ENCODE measurements around the gene FGFRL1.

Gene FGFRL1

DNA sequence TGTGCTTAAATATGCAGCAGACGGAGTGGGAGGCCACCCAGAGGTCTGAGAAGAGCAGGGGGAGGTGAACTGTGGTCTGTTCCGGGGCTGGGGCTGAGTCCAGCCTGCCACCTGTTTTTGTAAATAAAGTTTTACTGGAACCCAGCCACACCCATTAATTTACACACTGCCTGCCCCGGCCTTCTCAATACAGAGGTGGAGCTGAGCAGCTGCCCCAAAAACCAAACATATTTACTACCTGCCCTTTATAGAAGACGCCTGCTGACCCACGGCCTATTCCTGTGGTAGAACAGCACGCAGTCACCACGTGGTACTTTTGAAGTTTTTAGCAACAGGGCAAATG lies 45.9 kb downstream of the FGFRL1 start:
- peaks cover 70% of the 10 kb centered on the region for H4K20me1 ChIP-seq
- peaks cover 61% of the 10 kb centered on the region for H3K4me1 ChIP-seq
- H3K27me3 ChIP-seq, result peaks cover 96% of the 10 kb centered on the region
- no peaks in the 10 kb centered on the region for H3K36me3 ChIP-seq
- no peak overlapping the region for H3K4me2 ChIP-seq
- no peak overlapping the region for H3K4me3 ChIP-seq
- H3K9ac ChIP-seq, result no peak overlapping the region
- H3K9me3 ChIP-seq, result peaks cover 6% of the 10 kb centered on the region
- no peak for TF ChIP-seq Cebpa-rat (IDR thresholded peaks at IDR 0.05)
- H3K27ac ChIP-seq, result no peak overlapping the region

DNA sequence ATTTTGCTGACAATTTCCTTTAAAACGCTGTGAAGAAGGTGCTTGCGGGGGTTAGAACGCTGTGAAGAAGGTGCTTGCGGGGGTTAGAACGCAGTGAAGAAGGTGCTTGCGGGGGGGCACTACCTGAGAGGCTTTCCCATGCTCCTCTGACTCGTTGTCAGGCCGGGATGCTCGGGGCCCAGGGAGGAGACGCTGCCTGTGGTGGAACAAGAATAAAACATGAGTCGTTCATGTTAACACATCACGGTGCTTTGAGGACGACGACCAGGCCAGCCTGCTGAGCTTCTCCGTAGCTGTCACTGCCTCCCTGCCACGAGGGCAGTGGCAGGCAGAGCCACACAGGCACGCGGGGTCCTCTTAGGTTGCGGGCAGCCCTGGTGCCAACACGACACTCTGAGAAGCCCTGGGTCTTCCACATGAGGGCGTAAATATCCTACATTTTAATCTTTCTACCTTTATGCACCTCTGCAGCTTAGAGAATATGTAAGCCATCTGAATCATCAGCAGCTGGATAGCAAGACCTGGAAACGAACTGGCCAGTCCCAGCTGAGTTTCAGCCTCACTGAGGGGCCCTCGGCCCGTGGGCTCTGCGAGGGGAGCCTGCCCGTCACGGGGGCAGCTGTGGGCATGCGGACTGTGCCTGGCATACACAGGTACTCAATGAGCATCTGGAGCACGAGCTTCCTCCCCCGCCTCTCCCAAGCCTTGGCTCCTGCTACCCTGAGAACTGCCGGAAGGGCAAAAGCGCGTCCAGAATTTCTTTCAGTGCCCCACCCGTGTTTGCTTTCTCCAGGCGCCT lies 47.0 kb downstream of the FGFRL1 start:
- Histone ChIP-seq H3K27ac (no peak overlapping the region), H3K36me3 (no peaks in the 10 kb centered on the region), H3K27me3 (peaks cover 96% of the 10 kb centered on the region), H3K9ac (no peak overlapping the region), H3K4me3 (no peak overlapping the region), H3K4me1 (peaks cover 57% of the 10 kb centered on the region), H4K20me1 (peaks cover 61% of the 10 kb centered on the region), H3K4me2 (peak overlapping the region; percentile 46; the same call in 1 of the 2 replicates), H3K9me3 (no peaks in the 10 kb centered on the region)
- TF ChIP-seq Cebpa-rat (IDR thresholded peaks at IDR 0.05), result no peak

DNA sequence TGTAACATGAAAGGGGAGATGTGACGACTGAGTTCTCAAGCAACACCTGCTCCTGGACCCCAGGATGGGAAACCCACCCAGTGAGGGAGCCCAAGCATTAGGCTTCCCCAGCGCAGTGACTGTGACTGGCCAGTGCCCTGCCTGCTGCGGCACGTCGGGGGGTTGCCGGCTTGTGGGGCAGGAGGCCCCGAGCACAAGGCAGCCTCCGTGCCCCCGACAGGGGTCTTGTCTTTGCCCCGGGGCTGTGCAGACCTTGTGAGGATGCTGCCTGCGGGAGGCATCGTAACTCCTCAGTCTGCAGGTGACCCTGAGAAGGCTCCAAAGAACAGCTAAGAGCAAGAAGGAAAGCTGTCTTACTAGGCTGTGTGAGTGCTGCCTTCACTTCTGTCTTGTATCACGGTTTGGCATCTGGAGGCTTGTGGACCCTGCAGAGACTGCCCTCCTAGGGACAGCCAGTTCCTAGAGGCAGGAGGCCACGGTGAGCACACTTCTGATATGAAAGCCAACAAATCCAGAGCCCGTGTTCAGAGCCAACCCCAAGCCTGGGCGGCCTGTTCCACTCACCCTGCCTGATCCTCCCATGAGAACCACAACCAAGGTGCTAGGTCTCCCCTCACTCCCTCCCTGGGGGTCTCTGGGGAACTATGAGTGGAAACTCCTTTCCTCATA lies 47.7 kb downstream of the FGFRL1 start:
- no peak overlapping the region for H3K4me3 ChIP-seq
- no peaks in the 10 kb centered on the region for H3K36me3 ChIP-seq
- H3K9me3 ChIP-seq, result no peaks in the 10 kb centered on the region
- no peak overlapping the region for H3K9ac ChIP-seq
- no peak for TF ChIP-seq Cebpa-rat (IDR thresholded peaks at IDR 0.05)
- peaks cover 97% of the 10 kb centered on the region for H3K27me3 ChIP-seq
- no peak overlapping the region for H3K27ac ChIP-seq
- H4K20me1 ChIP-seq, result peaks cover 55% of the 10 kb centered on the region
- H3K4me2 ChIP-seq, result peak overlapping the region; percentile 46
- H3K4me1 ChIP-seq, result peaks cover 56% of the 10 kb centered on the region

DNA sequence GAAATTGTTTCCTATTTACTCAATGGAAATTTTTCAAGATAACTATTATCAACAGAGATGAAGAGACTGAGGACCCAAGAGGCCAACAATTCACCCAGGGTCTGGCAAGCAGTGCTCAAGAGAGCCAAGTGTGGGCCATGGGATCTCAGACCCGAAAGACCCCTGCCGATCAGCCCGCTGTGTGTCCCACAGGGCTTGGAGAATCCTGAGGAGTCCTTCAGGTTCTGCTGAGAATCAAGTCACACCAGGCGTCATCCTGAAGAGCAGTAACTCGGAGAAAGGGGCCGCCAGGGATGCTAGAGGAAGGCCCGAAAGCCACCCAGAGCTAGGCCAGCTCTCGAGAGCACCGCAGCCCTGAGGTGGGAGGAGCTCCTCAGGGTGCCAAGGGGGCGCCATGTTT lies 48.7 kb downstream of the FGFRL1 start:
- H3K27ac ChIP-seq, result no peak overlapping the region
- no peak overlapping the region for H3K4me2 ChIP-seq
- no peaks in the 10 kb centered on the region for H3K9me3 ChIP-seq
- H3K9ac ChIP-seq, result no peak overlapping the region
- H3K27me3 ChIP-seq, result peaks cover 99% of the 10 kb centered on the region
- H3K4me1 ChIP-seq, result peaks cover 56% of the 10 kb centered on the region
- H3K4me3 ChIP-seq, result no peak overlapping the region
- no peak for TF ChIP-seq Cebpa-rat (IDR thresholded peaks at IDR 0.05)
- H3K36me3 ChIP-seq, result no peaks in the 10 kb centered on the region
- peaks cover 55% of the 10 kb centered on the region for H4K20me1 ChIP-seq

DNA sequence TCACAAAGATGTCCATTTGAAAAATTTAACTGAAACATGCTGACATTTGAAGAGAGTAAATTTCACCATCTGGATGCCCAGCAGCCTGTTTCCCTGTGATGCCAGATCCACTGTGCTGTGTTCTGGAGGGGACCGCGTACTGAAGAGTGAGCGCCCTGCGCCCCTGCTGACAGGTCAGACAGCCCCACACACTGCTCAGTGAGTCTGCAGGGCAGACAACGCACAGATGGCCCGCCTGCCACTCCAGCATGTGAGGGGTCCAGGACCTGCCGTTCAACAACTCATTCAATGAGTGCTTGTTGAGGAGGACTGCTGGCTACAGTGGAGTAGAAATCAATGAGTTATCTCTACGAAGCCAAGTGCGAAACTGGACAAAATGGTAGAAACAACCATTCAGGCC lies 49.2 kb downstream of the FGFRL1 start:
- no peak overlapping the region for H3K4me3 ChIP-seq
- peaks cover 51% of the 10 kb centered on the region for H3K4me1 ChIP-seq
- TF ChIP-seq Cebpa-rat (IDR thresholded peaks at IDR 0.05), result no peak
- H4K20me1 ChIP-seq, result peaks cover 50% of the 10 kb centered on the region
- H3K36me3 ChIP-seq, result no peaks in the 10 kb centered on the region
- no peak overlapping the region for H3K27ac ChIP-seq
- H3K9ac ChIP-seq, result no peak overlapping the region
- peaks cover 94% of the 10 kb centered on the region for H3K27me3 ChIP-seq
- no peaks in the 10 kb centered on the region for H3K9me3 ChIP-seq
- no peak overlapping the region for H3K4me2 ChIP-seq

DNA sequence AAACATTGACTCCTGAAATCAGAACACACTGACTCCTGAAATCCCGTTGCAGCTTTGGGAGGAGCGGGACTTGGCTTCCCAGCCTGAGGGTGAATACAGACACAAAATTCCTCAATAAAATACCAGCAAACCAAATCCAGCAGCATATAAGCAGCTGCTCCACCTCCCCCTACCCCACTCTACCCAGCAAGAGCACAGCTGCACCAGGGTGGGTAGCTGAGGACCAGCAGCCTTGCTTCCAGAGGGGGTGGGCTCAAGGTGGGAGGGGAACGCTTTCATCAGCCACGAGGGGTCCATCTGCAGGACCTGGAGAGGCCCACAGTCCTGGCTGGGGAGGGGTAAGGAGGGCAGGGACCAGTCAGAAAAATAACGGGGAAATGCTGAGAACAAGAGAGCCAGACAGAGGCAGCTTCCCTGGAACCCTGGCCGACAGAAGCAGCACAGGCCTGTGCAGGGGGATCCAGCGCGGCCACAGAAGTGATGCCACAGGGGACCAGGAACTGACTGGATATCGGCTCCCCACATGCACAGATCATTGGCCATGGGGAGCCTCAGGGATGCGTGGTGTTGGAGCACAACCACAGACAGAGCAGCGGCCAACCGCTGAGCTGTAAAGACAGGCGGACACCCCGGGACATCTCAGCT lies 49.8 kb downstream of the FGFRL1 start:
- Histone ChIP-seq H3K27ac (no peak overlapping the region), H3K36me3 (no peaks in the 10 kb centered on the region), H3K4me3 (no peak overlapping the region), H3K4me2 (peak overlapping the region; percentile 11; the same call in 1 of the 2 replicates), H3K4me1 (peaks cover 45% of the 10 kb centered on the region), H3K9me3 (no peaks in the 10 kb centered on the region), H3K27me3 (peaks cover 89% of the 10 kb centered on the region), H3K9ac (no peak overlapping the region), H4K20me1 (peaks cover 44% of the 10 kb centered on the region)
- TF ChIP-seq Cebpa-rat (IDR thresholded peaks at IDR 0.05), result no peak

DNA sequence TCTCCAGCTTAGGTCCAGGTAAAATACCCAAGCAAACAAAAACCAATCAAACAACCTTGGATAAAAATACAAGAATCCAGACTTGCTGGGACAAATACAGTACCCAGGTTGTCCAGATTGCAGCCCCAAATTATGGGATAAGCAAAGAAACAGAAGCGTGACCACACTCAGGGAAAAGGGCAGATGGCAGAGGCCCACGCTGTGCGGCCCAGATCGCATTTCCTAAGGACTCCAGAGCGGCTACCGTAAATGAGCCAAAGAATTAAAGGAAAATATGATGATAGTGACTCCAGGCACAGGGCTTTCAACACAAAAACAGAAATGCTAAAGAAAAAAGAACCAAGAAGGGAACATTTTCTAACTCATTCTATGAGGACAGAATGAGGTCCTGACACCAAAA lies 50.3 kb downstream of the FGFRL1 start:
- no peak overlapping the region for H3K9ac ChIP-seq
- no peaks in the 10 kb centered on the region for H3K9me3 ChIP-seq
- H3K4me3 ChIP-seq, result no peak overlapping the region
- no peak overlapping the region for H3K27ac ChIP-seq
- TF ChIP-seq Cebpa-rat (IDR thresholded peaks at IDR 0.05), result no peak
- peak overlapping the region; percentile 20; the same call in 1 of the 2 replicates for H3K4me2 ChIP-seq
- H4K20me1 ChIP-seq, result peaks cover 39% of the 10 kb centered on the region
- peaks cover 43% of the 10 kb centered on the region for H3K4me1 ChIP-seq
- H3K36me3 ChIP-seq, result no peaks in the 10 kb centered on the region
- H3K27me3 ChIP-seq, result peaks cover 83% of the 10 kb centered on the region

DNA sequence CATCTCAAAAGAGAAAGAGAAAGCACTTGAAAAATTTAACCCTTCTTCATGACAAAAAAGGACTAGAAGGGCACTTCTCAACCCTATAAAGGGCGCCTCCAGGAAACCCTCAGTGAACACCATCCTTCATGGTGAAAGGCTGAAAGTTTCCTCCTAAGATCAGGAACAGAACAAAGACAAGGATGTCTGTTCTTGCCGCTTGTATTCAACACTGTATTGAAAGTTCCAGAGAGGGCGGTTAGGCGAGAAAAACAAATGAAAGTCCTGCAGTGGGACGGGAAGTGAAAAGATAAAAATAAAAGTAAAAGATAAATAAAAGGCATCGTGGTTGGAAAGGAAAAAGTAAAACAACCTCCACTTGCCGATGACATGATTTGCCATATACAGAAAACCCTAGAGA lies 51.0 kb downstream of the FGFRL1 start:
- H3K4me2 ChIP-seq, result peak overlapping the region; percentile 20; the same call in 1 of the 2 replicates
- no peak for TF ChIP-seq Cebpa-rat (IDR thresholded peaks at IDR 0.05)
- peaks cover 76% of the 10 kb centered on the region for H3K27me3 ChIP-seq

DNA sequence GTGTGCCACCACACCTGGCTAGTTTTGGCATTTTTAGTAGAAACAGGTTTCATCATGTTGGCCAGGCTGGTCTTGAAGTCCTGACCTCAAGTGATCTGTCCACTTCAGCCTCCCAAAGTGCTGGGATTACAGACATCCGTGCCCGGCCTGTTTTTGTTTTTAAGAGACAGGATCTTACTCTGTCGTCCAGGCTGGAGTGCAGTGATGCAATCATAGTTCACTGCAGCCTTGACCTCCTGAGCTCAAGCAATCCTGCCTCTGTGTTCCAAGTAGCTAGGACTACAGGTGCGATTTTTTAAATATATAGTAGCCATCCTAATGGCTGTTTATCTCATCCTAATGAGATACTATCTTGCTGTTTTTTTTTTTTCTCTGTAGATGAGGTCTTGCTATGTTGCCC lies 54.3 kb downstream of the FGFRL1 start:
- H3K36me3 ChIP-seq, result no peaks in the 10 kb centered on the region
- no peak overlapping the region for H3K9ac ChIP-seq
- no peak for TF ChIP-seq Cebpa-rat (IDR thresholded peaks at IDR 0.05)
- H3K27me3 ChIP-seq, result peaks cover 43% of the 10 kb centered on the region
- peaks cover 19% of the 10 kb centered on the region for H3K4me1 ChIP-seq
- no peak overlapping the region for H3K27ac ChIP-seq
- H3K4me3 ChIP-seq, result no peak overlapping the region
- H4K20me1 ChIP-seq, result peaks cover 12% of the 10 kb centered on the region
- no peak overlapping the region for H3K4me2 ChIP-seq
- H3K9me3 ChIP-seq, result no peaks in the 10 kb centered on the region

More for the DNA sequence above, 51.0 kb downstream of the FGFRL1 start:
- Histone ChIP-seq H3K36me3 (no peaks in the 10 kb centered on the region), H3K4me1 (peaks cover 43% of the 10 kb centered on the region), H4K20me1 (peaks cover 32% of the 10 kb centered on the region), H3K4me3 (no peak overlapping the region), H3K9ac (no peak overlapping the region), H3K27ac (no peak overlapping the region), H3K9me3 (no peaks in the 10 kb centered on the region)

DNA sequence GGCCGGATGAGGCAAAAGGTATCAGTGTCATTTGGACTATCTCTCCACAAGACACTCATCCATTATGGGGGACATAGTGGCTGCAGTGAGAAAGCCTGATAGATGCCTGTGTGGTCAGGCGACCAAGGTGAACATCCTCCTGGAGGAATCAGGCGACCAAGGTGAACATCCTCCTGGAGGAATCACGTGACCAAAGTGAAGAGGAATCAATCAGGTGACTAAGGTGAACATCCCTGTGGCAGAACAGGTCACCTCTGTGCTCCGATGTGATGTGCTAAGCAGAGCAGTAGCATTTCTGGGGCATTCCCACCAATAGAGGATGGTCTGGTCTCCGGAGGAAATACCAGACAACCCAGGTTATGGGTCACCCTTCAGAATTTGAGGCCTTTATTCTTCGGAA lies 58.0 kb downstream of the FGFRL1 start:
- Histone ChIP-seq H3K4me2 (no peak overlapping the region), H3K27ac (no peak overlapping the region), H3K4me1 (no peaks in the 10 kb centered on the region), H3K9ac (no peak overlapping the region), H3K9me3 (no peaks in the 10 kb centered on the region), H3K4me3 (no peak overlapping the region), H3K36me3 (no peaks in the 10 kb centered on the region), H4K20me1 (no peaks in the 10 kb centered on the region), H3K27me3 (peaks cover 7% of the 10 kb centered on the region)
- no peak for TF ChIP-seq Cebpa-rat (IDR thresholded peaks at IDR 0.05)

Measured in BLaER1 (cell line).